Endothelial cell of hepatic sinusoid (primary cell): Measurements from ENCODE around the gene ZC3H12C.

Experiments
- in situ Hi-C: cut with HindIII; loops from 2 replicates; pipeline ENCODE4 v1.10.0; 2017; ENCODE audit warnings: low sequenced_read_pairs

Gene ZC3H12C

DNA sequence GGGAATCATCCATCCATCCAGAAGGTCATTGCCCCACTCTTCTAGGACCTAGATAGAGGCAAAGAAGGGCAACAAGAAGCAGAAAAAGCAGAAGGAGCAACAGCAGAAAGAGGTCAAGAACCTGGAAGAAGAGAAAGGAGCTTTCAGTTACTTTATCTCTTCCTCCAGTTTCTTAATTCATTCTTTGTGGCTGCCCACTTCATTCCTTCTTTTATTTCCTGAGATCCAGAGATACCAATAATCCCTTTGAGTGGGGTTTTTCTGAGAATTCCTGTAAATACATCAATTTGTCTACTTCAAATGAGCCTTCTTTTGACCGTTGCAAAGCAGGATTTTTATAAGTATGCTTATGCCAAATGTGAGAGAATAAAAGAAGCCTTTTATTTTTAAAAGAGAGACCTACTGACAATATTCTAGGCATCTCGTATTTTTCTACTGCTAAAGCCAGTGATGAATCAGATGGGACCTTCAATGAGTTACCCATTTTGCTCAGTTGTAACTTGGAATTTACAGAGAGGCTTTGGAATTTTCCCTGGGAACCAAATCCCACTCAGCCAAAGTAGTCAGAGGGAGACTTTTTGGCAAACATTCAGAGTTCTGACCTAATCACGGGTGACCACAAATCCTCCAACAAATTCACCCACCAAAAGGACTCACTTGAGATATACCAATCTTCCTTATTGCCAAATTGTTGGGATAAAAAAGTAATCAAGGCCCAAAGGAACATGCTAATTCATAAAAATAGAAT is 54.9 kb downstream of the ZC3H12C start:
- in situ Hi-C loops, result no loop called here

DNA sequence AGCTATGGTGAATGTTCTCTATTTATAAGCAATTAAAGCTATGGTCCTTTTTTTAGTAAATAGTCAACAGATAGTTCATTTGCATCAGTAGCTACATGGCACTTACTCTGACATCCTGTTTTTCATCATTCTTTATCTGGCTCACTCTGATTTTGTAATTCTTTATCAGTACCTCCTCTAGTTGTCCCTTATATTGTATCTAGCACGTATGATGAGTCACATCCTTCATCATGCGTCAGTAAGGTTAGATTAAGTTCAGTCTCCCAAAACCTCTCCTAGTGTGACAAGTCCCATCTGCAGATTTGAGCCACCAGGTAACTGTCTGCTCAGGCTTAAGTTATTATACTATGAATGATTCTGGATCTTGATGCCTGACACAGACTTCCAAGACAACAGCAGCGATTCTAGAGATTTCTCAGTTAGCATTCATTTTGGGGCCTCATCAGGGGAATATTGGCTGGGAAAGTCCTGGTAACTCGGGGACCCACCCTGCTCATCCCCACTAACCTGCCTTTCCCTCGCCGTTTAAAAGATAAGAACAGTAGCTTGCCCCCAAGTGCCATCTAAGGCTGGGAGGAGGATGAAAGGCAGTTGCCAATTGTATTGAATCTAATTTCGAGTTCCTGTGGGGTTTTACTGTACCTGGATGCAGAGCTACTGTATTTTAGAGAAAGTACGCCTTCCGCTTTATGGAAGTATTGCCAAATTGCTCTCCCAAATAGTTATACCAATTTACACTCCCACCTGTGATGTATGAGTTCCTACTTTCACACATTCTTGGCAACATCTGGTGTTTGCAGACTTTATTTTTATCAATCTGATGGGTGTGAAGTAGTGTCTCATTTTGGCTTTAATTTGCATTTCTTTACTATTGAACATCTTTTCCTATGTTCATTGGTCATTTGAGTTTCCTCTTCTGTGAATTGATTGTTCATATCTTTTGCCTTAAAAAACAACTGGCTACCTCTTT is 55.9 kb downstream of the ZC3H12C start:
- in situ Hi-C loops, result no loop called here

DNA sequence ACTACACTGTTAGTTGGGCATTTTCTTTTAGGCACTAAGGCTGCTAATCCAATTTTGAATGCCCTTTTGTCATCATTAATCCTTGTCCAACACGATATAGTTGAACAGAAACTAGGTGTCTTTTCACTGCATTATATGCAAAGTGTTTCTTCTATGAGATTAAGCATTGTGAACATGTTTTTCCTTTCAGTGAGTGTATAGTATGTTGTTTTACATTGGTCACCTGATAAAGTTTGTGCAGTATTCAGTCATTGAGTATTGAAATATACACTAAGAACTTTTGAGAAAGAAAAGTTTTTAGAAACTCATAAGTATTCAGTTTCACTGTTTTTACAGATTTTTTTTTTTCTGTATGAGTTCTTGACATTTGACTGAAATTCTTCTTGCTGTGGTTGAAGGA is 59.0 kb downstream of the ZC3H12C start:
- in situ Hi-C loops, result no loop called here

DNA sequence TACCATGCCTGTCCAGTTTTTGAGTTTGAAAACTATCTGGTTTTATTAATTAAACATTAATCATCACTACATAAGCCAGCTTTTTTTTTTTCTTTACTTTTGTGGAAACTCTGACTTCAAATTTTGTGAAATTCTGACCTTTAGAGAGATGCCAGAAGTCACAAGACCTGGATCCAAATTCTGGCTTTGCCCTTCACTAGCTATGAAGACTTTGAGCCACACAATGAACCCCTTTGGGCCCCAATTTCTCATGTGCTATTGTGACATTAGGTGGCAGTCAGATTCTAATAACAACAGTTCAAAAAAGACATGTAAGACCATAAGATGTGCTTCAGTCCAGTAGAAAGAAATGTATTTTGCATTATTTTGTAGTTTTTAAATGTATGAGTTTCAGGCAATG is 60.3 kb downstream of the ZC3H12C start:
- in situ Hi-C loops, result no loop called here

DNA sequence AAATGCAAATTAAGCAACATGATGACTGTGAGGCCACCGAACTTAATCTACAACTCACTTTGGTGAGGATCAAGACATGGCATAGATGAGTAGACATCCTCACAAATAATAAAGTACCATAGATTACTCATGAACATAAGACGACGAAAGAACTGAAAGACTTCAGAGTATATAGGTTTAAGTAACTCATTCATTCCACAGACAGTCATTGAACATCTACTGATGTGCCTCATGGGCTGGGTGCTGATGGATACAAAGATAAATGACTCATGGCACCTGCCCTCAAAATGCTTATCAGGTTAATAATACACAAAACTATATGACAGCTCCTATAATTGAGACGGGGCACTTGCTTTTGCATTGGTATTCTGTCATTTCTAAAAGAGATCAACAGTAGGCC is 63.3 kb downstream of the ZC3H12C start:
- in situ Hi-C loops, result no loop called here

DNA sequence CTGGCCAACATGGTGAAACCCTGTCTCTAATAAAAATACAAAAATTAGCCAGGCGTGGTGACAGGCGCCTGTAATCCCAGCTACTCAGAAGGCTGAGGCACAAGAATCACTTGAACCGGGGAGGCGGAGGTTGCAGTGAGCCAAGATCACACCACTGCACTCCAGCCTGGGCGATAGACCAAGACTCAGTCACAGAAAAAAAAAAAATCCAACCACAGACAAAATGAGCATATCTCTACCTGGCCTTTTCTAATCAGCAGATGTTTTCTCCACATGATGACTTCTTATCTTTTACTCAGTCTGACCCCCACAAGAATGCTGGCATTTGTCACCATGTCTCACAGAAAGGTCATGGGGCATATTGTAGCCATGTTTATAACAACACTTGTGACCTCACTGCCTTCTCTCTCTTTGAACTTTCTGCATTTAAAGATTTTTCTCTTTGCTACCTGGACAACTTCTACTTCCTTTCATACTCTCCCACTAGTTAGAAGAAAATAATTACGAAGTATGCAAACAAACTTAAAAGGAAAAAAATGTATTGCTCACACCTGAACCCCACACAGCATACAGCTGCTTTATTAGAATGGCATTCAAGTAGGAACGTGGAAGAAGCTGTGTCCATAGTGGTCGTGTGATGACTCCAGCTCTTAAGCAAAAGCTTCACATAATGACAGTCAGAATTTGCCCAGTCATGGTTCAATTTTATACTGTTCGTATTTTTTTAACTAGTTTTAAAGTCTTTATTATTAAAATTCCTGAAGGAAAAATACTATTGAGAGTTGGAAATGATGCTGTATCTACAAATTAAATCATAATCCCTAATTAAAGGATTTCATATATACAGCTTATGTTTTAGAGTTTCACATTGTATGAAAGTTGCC is 65.4 kb downstream of the ZC3H12C start:
- in situ Hi-C loops, result no loop called here

DNA sequence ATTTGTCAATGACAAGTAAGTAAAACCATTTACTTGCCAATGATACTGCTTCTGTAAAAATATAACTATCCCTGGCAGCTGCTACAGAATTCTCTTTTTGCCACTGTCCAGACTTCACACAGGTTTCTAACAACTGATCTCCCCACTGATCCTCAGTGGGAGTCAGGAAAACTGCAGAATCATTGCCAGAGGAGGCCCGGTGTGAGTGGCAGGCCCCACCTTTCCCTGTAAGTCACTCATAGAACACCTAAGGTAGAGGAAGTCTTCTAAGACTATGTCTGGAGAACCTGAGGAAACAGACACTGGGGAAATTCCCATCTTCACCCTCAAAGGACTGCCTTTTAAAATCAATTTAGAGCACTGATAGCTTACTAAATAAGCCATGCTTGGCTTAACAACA is 66.3 kb downstream of the ZC3H12C start:
- in situ Hi-C loops, result no loop called here

DNA sequence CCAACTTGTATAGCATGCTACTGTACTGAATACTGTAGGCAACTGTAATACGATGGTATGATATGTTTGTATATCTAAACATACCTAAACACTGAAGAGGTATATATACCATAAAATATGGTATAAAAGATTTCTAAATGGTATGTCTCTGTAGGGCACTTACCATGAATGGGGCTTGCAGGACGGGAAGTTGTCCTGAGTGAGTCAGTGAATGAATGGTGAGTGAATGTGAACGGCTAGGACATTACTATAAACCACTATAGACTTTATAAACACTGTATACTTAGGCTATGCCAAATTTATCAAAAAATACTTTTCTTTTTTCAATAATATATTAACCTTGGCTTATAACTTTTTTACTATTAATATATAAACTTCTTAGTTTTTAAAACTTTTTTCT is 66.8 kb downstream of the ZC3H12C start:
- in situ Hi-C loops, result no loop called here

DNA sequence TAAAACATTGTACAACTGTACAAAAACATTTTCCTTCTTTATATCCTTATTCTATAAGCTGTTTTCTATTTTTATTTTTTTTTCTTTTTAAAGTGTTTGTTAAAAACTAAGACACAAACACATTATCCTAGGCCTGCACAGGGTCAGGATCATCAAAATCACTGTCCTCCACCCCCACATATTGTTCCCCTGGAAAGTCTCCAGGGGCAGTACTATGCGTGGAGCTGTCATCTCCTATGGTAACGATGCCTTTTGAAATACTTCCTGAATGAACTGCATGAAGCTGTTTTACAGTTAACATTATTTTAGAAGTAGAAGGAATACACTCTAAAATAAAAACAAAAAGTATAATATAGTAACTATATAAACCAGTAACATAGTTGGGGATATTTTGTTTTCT is 67.2 kb downstream of the ZC3H12C start:
- in situ Hi-C loops, result no loop called here

DNA sequence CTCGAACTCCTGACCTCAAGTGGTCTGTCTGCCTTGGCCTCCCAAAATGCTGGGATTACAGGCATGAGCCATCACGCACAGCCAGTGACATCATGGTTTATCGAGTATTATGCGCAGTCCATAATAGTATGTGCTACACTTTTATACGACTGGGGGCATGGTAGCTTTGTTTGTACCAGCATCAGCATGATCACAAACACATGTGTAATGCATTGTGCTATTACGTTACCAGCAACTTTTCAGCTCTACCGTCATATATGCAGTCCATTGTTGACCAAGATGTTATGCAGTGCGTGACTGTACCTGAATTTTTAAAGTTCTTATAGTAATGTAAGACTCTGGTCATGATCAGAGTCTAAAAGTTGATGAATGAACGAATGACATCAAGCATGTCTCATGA is 67.9 kb downstream of the ZC3H12C start:
- in situ Hi-C loops, result no loop called here

DNA sequence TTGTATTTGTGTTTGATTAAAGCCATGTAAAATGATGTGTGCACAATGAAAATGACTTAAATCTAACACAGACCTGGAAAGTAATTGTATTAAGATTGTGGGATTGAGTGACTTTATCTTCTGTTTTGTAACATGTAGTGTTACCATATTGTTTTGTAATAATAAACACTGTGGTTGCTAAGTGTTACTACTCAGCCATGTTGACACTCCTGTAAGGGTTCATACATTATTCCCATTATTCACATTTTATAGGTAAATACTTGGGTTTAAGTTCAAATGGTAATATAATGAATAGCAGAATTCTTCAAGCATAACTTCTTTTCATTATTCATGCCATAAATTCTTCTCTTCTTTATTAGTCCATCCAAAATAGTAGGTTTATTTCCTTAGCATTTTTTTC is 69.0 kb downstream of the ZC3H12C start:
- in situ Hi-C loops, result no loop called here

DNA sequence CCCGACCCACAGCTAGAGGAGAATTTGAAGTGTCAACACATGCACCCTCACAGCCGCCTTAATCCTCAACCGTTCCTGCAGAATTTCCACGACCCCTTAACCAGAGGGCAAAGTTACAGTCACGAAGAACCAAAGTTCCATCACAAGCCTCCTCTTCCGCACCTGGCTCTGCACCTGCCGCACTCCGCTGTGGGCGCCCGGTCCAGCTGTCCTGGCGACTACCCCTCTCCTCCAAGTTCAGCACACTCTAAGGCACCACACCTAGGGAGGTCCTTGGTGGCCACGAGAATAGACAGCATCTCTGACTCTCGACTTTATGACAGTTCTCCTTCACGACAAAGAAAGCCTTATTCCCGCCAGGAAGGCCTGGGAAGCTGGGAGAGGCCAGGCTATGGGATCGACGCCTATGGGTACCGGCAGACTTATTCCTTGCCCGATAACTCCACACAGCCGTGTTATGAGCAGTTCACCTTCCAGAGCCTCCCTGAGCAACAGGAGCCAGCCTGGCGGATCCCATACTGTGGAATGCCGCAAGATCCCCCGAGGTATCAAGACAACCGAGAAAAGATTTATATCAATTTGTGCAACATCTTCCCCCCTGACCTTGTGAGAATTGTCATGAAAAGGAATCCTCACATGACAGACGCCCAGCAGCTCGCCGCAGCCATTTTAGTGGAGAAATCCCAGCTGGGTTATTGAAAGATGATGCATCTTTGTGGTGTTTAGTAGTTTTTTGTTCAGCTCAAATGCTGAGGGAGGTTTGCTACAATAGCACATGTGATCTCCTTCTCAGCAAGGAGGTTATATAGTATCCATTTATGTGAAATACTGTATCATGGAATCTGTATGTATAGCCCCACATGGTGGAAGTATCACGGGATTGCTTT is 72.1 kb downstream of the ZC3H12C start:
- in situ Hi-C loops, result no loop called here

DNA sequence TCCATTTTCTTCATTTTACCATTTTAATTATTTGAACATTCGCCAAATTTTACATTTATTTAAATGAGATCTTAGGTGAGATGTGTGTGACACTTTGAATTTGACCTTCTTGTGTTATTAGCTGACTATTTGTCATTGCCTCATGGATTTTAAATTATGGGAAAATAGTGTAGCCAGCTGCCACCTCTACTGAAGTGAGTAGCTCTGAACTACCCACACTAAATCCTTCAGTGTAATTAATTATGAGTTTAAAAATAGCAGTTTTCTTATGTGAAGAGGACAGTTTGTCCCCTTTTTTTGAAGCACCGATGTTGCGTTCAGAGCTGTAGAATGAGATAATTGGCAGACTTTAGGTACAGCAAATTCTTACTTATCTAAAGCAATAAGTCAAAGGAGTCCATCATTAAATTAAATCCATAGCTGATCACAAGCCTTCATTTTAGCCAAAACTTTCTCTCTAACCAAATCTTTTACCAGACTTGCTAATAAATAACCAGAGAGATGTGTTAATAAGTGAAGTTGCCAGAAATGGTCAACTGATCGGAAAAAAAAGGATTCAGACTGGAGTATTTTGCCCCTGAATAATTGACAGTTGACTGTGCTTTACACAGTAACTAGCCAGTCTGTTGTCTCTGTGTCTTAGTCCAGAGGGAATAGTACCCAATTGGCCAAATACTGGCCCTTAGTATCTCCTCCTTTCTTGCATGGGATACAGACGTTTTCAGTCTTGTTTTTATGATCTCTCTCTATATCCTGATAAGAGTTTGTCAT is 75.0 kb downstream of the ZC3H12C start:
- in situ Hi-C loops, result no loop called here

DNA sequence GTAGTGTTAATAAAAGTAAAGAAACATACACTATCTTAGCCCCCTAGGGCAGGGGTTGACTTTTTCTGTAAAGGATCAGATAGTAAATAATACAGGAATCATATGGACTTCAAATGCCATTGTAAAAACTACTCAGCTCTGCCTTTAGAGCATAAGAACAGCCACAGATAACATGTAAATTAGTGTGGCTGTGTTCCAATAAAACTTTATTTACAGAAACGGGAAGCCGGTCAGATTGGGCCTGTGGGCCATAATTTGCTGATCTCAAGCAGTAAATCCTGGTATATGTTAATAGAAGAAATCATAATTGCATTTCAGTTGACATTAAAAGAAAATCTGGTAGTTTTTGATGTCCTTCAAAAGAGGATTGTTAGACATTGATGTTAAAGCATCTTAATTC is 76.5 kb downstream of the ZC3H12C start:
- in situ Hi-C loops, result no loop called here

DNA sequence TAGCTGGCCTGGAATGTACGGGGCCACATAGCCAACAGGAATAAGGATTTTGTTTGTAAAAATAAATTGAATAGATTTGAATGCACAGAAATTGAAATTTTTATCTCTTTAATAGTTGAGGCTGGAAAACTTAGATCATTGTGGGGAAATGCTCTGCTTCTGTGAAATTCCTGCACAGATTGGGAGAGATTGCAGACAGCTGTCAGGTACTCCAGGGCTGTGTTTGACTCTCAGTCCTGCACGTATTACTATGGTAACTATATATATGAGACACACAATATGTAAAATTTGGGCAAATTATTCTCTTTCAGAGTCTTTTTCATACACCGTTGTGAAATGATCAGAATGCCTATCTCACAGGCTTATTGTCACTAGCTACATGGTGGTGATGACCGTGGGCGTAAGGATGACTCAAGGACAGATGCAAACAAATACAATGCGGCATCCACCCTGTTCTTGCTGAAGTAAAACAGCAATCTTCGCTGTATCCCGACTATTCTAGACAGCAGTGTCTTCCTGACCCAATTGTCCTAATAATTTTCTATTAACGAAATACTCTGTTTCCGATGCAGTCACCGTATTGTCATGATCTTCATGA is 79.4 kb downstream of the ZC3H12C start:
- in situ Hi-C loops, result no loop called here

DNA sequence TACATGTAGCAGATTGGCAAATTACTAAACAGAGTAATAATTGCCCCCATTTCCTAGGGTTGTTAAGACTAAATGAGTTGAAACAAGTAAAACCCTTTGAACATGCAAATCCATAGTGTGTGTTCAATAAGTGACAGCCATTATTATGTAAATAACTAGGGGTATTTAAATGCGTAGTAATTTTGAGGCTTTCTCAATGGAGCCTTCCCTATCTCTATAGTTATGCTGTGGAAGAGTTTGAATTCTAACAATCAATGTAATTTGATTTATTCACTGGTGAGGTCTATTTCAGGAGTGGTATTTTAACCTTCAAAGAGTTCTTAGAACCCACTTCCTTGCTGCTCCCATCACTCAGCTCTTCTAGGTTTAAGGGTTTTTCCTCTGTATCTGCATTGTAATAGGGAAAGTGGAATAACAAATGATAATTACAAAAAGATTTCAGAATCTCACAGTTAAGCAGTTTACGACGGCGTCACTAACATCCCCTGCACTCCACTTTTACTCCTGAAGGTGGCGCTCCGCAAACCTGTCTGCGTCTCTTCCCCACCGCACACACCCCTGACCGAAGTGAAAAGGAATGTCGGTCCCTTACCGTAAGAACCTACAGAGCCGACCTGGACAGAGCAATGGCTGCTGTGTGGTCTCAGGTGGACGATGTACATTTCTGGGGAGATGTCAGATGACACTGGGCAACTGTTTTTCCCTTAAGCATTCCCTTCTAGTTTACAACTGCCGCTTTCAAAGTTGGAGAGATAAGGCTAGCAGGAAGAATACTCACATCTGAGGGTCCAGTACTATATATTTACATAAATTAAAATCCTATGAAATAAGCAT is 80.8 kb downstream of the ZC3H12C start:
- in situ Hi-C loops, result no loop called here

DNA sequence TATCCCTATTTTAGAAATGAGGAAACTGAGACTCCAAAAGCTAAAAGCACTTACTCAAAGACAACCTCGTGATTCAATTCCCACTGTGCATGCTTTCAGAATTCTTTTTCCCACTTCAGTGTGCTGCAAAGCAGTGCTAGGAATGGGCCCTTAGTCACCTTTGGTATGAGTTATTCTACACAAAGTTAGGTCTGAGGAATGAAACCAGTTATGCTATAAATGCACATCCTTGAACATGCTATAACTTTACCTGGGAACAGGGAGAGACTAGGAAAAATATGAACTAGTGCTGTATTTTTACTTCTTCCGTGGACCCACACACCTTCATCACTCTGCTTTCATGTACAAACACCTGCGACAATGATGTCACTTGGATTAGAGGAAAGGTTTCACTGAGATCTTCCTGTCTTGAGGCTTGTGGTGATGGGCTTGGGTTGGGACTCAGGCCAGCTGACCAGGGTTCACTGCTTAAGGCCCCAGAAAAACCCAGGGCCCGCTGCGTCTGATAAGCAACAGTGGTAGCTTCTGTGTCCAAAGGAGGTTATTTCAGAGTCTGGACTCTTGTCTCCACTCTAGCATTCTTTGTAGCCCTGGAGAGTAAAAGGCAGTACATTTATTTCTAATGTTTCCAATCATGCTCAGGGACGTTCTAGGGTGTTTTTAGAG is 81.6 kb downstream of the ZC3H12C start:
- in situ Hi-C loops, result no loop called here
